K562 (cell line): Measurements from ENCODE around the gene EIF4E2. TPM values are rescaled to one million over a fixed set of nuclear protein-coding genes. Genes with fewer than 3 reads are reported as not detected.

Experiments used
- ATAC-seq: fragments of 200-7000 bp; cut with Tn5 transposase; 3 replicates; pipeline ENCODE4 v1.9.1; 2020; ENCODE audit warnings: moderate library complexity
- BruUV-seq: library from RNA; stranded (reverse); fragments of 400-500 nt; replicated peaks from 2 replicates; lab custom pipeline; 2021; lab: Mats Ljungman, UMichigan
- CTCF ChIA-PET: fragments of 300-600 bp; formaldehyde crosslinking; extraction: SDS; loops from one replicate; lab custom pipeline; 2021; ENCODE audit warnings: low intra/inter-chr PET ratio; lab: Yijun Ruan, JAX
- POLR2A ChIA-PET: fragments of 300-600, 350-650 bp; sonication (Branson Sonifier 250); formaldehyde crosslinking; extraction: SDS; loops from one replicate; lab custom pipeline; 2021; ENCODE audit warnings: antibody characterized with exemption, inconsistent platforms; lab: Yijun Ruan, JAX
- DNase-seq, 4 experiments: peaks; one replicate each; pipeline versions ENCODE4 v3.0.0 to v3.0.0-alpha.2; 2011 to 2018; ENCODE audit warnings: low spot score in 3 of 4, mixed read lengths in 3 of 4; ENCODE audit errors: extremely low read depth in 1 of 4
- FAIRE-seq: peaks from 2 replicates; lab custom pipeline; 2011; peaks lifted over from hg19 to GRCh38; lab: Jason Lieb, UNC
- H2AFZ ChIP-seq: 2 replicates; pipeline ENCODE4 v1.6.0; 2011; ENCODE audit warnings: low read depth, low read length, control low read depth, inconsistent platforms
- H3K27ac ChIP-seq: fragments of 200-600 bp; 3 replicates; pipeline ENCODE4 v1.8.0; 2011; ENCODE audit warnings: low read depth, mild to moderate bottlenecking, control low read depth, inconsistent platforms, low read length, moderate library complexity, mixed read lengths; ENCODE audit errors: extremely low read depth
- H3K27me3 ChIP-seq, 2 experiments: fragments of 300-600 bp in 1 of 2; 2 replicates in 1 of 2; 3 replicates in 1 of 2; pipeline versions ENCODE4 v1.6.0 to v1.8.0; 2011; ENCODE audit warnings: inconsistent platforms in 2 of 2, low read length in 2 of 2, mild to moderate bottlenecking in 1 of 2, mixed read lengths in 1 of 2, moderate library complexity in 1 of 2; ENCODE audit not compliant: control insufficient read depth in 2 of 2, insufficient read depth in 2 of 2
- H3K36me3 ChIP-seq: fragments of 300-600 bp; 3 replicates; pipeline ENCODE4 v1.8.0; 2011; ENCODE audit warnings: mild to moderate bottlenecking, low read length, inconsistent platforms; ENCODE audit not compliant: control insufficient read depth, insufficient read depth
- H3K4me1 ChIP-seq, 2 experiments: fragments of 200-600 bp in 1 of 2; replicated peaks in 1 of 2; 2 replicates in 1 of 2; 3 replicates in 1 of 2; pipeline versions ENCODE4 v1.5.1 to v1.8.0; 2011; ENCODE audit warnings: inconsistent platforms in 2 of 2, low read length in 2 of 2, mild to moderate bottlenecking in 1 of 2, mixed read lengths in 1 of 2, moderate library complexity in 1 of 2; ENCODE audit not compliant: control insufficient read depth in 2 of 2, insufficient read depth in 2 of 2
- H3K4me2 ChIP-seq: 2 replicates; pipeline ENCODE4 v1.6.1; 2011; ENCODE audit warnings: low read length, control low read depth, inconsistent platforms, mixed read lengths; ENCODE audit not compliant: insufficient read depth
- H3K4me3 ChIP-seq: fragments of 200-600 bp; sonication (generic), shearing (Covaris generic); 2 replicates; pipeline ENCODE4 v1.5.1; 2016; ENCODE audit warnings: control low read depth, inconsistent platforms
- H3K79me2 ChIP-seq: fragments of 200-600 bp; 3 replicates; pipeline ENCODE4 v1.8.0; 2011; ENCODE audit warnings: low read length, inconsistent platforms; ENCODE audit not compliant: control insufficient read depth, insufficient read depth
- H3K9ac ChIP-seq, 2 experiments: 2 replicates each; pipeline versions ENCODE4 v1.6.0 to v1.6.1; 2011; ENCODE audit warnings: low read depth in 2 of 2, low read length in 2 of 2, control low read depth in 1 of 2, inconsistent platforms in 1 of 2, mild to moderate bottlenecking in 1 of 2, mixed read lengths in 1 of 2; ENCODE audit not compliant: insufficient read depth in 1 of 2
- H3K9me1 ChIP-seq: one replicate; pipeline ENCODE4 v1.6.0; 2011; ENCODE audit warnings: inconsistent platforms, mild to moderate bottlenecking, low read length, moderate library complexity; ENCODE audit not compliant: control insufficient read depth, insufficient read depth
- H3K9me3 ChIP-seq: replicated peaks from 2 replicates; pipeline ENCODE4 v1.5.1; 2011; ENCODE audit warnings: low read depth, low read length, inconsistent platforms; ENCODE audit not compliant: control insufficient read depth, insufficient read depth
- H4K20me1 ChIP-seq: replicated peaks from 2 replicates; pipeline ENCODE4 v1.6.1; 2011; ENCODE audit warnings: low read length, inconsistent platforms, mixed read lengths; ENCODE audit not compliant: control insufficient read depth, insufficient read depth
- ARHGAP35 ChIP-seq: fragments of 450-650 bp; IDR thresholded peaks from 2 replicates; pipeline ENCODE4 v1.6.1; 2018; ENCODE audit not compliant: partially characterized antibody
- DNMT1 ChIP-seq: fragments of 450-650 bp; IDR thresholded peaks from 2 replicates; pipeline ENCODE4 v1.6.1; 2016; ENCODE audit warnings: antibody characterized with exemption, mild to moderate bottlenecking
- ETV1 ChIP-seq: fragments of 450-650 bp; conservative IDR thresholded peaks from 2 replicates; pipeline ENCODE4 v1.6.1; 2016; ENCODE audit warnings: missing genetic modification characterization, control low read depth, low read depth, missing compliant biosample characterization
- GTF2E2 ChIP-seq: fragments of 200-800 bp; sonication (Bioruptor generic); IDR thresholded peaks from 2 replicates; pipeline ENCODE4 v1.6.1; 2016; ENCODE audit warnings: missing genetic modification characterization, missing compliant biosample characterization
- ILK ChIP-seq: fragments of 450-650 bp; IDR thresholded peaks from 2 replicates; pipeline ENCODE4 v1.6.1; 2016; ENCODE audit warnings: missing genetic modification characterization, low read depth, mild to moderate bottlenecking, missing compliant biosample characterization, moderate library complexity, borderline replicate concordance
- MCM3 ChIP-seq: fragments of 450-650 bp; IDR thresholded peaks from 2 replicates; pipeline ENCODE4 v1.6.1; 2016
- PHB2 ChIP-seq: fragments of 450-650 bp; IDR thresholded peaks from 2 replicates; pipeline ENCODE4 v1.6.1; 2017; ENCODE audit warnings: low read depth
- STAT5A ChIP-seq: IDR thresholded peaks from 2 replicates; pipeline ENCODE4 v1.6.1; 2012; ENCODE audit warnings: low read length, inconsistent platforms, borderline replicate concordance
- TBP ChIP-seq: optimal IDR thresholded peaks from 2 replicates; pipeline ENCODE3; 2011; ENCODE audit warnings: low read depth, low read length, improper control_type of control experiment
- ZNF124 ChIP-seq: sonication (generic); formaldehyde crosslinking; IDR thresholded peaks from 2 replicates; pipeline ENCODE4 v1.8.1; 2022; ENCODE audit warnings: missing genetic modification reagents
- ZNF146 ChIP-seq: IDR thresholded peaks from one replicate; pipeline ENCODE4 v1.6.1; 2018; ENCODE audit warnings: missing compliant biosample characterization; ENCODE audit not compliant: unreplicated experiment
- ZNF253 ChIP-seq: fragments of 250-450 bp; sonication (Bioruptor Pico); conservative IDR thresholded peaks from 2 replicates; pipeline ENCODE4 v1.6.1; 2021; ENCODE audit warnings: mild to moderate bottlenecking
- ZNF318 ChIP-seq, 2 experiments: fragments of 450-650 bp; IDR thresholded peaks; 2 replicates each; pipeline ENCODE4 v1.6.1; 2016; ENCODE audit warnings: mild to moderate bottlenecking in 2 of 2, borderline replicate concordance in 1 of 2, low read depth in 1 of 2, moderate library complexity in 1 of 2
- ZNF785 ChIP-seq: fragments of 250-450 bp; sonication (Bioruptor Pico); IDR thresholded peaks from 2 replicates; pipeline ENCODE4 v1.4.0; 2020; ENCODE audit warnings: mild to moderate bottlenecking
- WGBS: fragments of 100-300 bp; shearing (Covaris generic); methylation state at CpG from one replicate; pipeline ENCODE4 v1.1.6; 2016; ENCODE audit warnings: low coverage, mixed read lengths; ENCODE audit not compliant: insufficient coverage; ENCODE audit errors: missing lambda C conversion rate; 5-methylcytosine and 5-hydroxymethylcytosine counted together
- in situ Hi-C: fragments of 300-500 bp; cut with MboI; formaldehyde crosslinking; loops from 4 replicates; pipeline ENCODE4 v1.15.0; 2018; ENCODE audit warnings: inconsistent platforms, mixed read lengths
- intact Hi-C: fragments of 100-400 bp; cut with micrococcal nuclease; formaldehyde crosslinking; loops from 2 replicates; pipeline ENCODE4 v1.14.2; 2022
- polyA plus RNA-seq, 8 experiments: library from polyadenylated mRNA; depleted of rRNA in 4 of 8; stranded (reverse) in 5 of 8; unstranded in 3 of 8; fragments of >200 nt; fragmentation: Nextera tagmentation in 2 of 8; fragmentation: Illumina TruSeq in 1 of 8; extraction: Ambion mirVana in 2 of 8; extraction: Trizol in 1 of 8; gene quantifications; 2 replicates each; pipeline versions ENCODE4 v1.2.1 to v1.2.3, GENCODE V29; 2011 to 2014; ENCODE audit warnings: inconsistent platforms in 1 of 8, missing spikeins in 1 of 8
- total RNA-seq, 7 experiments: library from RNA; depleted of rRNA in 6 of 7; stranded (reverse); fragments of >200 nt in 6 of 7; fragmentation: Illumina TruSeq in 2 of 7; extraction: Trizol in 2 of 7; gene quantifications; 2 replicates each; pipeline versions ENCODE4 v1.2.1 to v1.2.3, GENCODE V29; 2011 to 2021; ENCODE audit warnings: low replicate concordance in 1 of 7
- TF ChIP-seq, protein P1 (sequence below): IDR thresholded peaks from 3 replicates; pipeline ENCODE4 v1.6.1; 2011; ENCODE audit warnings: borderline replicate concordance, mild to moderate bottlenecking; ENCODE audit not compliant: insufficient read length, insufficient read depth

Gene EIF4E2
- total and polyA plus RNA-seq, 9 of the 15 experiments (the other 6 are each of a cell fraction or from before 2014, with no cell fraction given), result 33.9 to 169 (median 77.5) TPM

- no peak for FAIRE-seq
- Histone ChIP-seq H3K4me1 (no peaks in the 10 kb centered on the region; a peak in 2 of 5 replicates), H3K36me3 (no peaks in the 10 kb centered on the region), H3K79me2 (no peaks in the 10 kb centered on the region), H3K27me3 (no peaks in the 10 kb centered on the region), H3K9ac (no peak overlapping the region), H3K9me3 (no peaks in the 10 kb centered on the region), H3K9me1 (no peaks in the 10 kb centered on the region), H3K4me3 (no peak overlapping the region), H3K27ac (no peak overlapping the region), H2AFZ (no peak overlapping the region), H3K4me2 (no peak overlapping the region), H4K20me1 (no peaks in the 10 kb centered on the region)
- POLR2A ChIA-PET, result no interaction called here
- WGBS, result 11% methylated on average over 5 of the region's 8 CpGs
- intact Hi-C loops, result no loop called here
- DNase-seq, result no peak
- no peak for ATAC-seq
- in situ Hi-C loops, result loop anchor here (25.0 kb wide), 1 partner anchor 647 kb away; the partner anchor contains the start of gene ATG16L1
- CTCF ChIA-PET, result no interaction called here
- no TSS peak for BruUV-seq
- no peak for TF ChIP-seq ARHGAP35
- TF ChIP-seq ZNF253 (CRISPR knock-in tag), result no peak
- TF ChIP-seq TBP, result no peak
- TF ChIP-seq ZNF124 (CRISPR knock-in tag), result no peak
- TF ChIP-seq GTF2E2 (tag), result no peak
- TF ChIP-seq, protein P1, sequence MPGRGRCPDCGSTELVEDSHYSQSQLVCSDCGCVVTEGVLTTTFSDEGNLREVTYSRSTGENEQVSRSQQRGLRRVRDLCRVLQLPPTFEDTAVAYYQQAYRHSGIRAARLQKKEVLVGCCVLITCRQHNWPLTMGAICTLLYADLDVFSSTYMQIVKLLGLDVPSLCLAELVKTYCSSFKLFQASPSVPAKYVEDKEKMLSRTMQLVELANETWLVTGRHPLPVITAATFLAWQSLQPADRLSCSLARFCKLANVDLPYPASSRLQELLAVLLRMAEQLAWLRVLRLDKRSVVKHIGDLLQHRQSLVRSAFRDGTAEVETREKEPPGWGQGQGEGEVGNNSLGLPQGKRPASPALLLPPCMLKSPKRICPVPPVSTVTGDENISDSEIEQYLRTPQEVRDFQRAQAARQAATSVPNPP, result no peak
- no peak for TF ChIP-seq PHB2
- TF ChIP-seq ETV1, result no peak
- no peak for TF ChIP-seq ZNF785 (CRISPR knock-in tag)
- TF ChIP-seq ZNF318 (IDR thresholded peaks at IDR 0.05; ENCODE audit: borderline replicate concordance in 1 of 2, low read depth in 1 of 2), result no peak
- TF ChIP-seq STAT5A, result no peak
- no peak for TF ChIP-seq DNMT1
- no peak for TF ChIP-seq ILK (tag)
- no peak for TF ChIP-seq MCM3
- TF ChIP-seq ZNF146 (CRISPR knock-in tag), result no peak
These were observed 64.8 kb downstream of the EIF4E2 start for GRCh38 chr2:232615339-232615738.
